ENCODE results near the gene ZNF581.

DNA sequence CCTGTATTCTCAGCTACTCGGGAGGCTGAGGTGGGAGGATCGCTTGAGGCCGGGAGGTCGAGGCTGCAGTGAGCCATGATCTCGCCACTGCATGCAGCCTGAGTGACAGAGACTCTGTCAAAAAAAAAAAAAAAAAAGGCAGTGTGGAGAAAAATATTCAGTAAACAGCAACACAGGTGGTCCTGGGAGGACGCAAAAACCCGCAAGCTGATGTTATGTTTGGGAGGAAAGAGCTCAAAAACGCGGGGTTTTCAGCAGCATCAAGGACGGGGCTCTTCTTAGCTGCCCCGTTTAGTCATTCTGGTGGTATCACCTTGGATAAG, 18.5 kb upstream of the ZNF581 start:
- TF ChIP-seq POLR2A (IDR thresholded peaks at IDR 0.05), result no peak
- TF ChIP-seq, protein P1, sequence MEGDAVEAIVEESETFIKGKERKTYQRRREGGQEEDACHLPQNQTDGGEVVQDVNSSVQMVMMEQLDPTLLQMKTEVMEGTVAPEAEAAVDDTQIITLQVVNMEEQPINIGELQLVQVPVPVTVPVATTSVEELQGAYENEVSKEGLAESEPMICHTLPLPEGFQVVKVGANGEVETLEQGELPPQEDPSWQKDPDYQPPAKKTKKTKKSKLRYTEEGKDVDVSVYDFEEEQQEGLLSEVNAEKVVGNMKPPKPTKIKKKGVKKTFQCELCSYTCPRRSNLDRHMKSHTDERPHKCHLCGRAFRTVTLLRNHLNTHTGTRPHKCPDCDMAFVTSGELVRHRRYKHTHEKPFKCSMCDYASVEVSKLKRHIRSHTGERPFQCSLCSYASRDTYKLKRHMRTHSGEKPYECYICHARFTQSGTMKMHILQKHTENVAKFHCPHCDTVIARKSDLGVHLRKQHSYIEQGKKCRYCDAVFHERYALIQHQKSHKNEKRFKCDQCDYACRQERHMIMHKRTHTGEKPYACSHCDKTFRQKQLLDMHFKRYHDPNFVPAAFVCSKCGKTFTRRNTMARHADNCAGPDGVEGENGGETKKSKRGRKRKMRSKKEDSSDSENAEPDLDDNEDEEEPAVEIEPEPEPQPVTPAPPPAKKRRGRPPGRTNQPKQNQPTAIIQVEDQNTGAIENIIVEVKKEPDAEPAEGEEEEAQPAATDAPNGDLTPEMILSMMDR (IDR thresholded peaks at IDR 0.05), result no peak
- TF ChIP-seq EP300 (IDR thresholded peaks at IDR 0.05), result no peak

Data from tibial nerve (tissue), 4 donors.